ENCODE results near the gene NTSR1.

DNA sequence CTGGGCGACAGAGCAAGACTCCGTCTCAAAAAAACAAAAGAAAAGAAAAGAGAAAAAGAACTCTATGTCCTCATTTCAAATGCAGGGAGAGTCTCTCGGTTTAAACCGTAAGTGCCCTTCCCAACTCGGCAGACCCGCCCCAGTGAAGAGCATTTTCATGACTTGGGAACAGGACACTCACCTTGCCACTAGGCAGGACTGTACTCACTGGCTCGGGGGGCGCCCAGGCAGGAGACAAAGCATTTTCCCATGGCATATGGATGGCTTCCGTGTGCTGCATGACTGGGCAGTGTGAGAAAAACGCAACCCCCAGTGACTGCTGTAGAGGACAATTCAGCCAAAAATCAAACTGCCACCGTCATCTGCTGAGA is 64.0 kb downstream of the NTSR1 start:
- TF ChIP-seq EZH2 (IDR thresholded peaks at IDR 0.05; ENCODE audit: borderline replicate concordance, insufficient read depth, low read length, poor library complexity, severe bottlenecking) (no peak), CTCF (IDR thresholded peaks at IDR 0.05; ENCODE audit: poor library complexity, severe bottlenecking) (no peak), TAF1 (IDR thresholded peaks at IDR 0.05; ENCODE audit: low read depth) (no peak), MXI1 (conservative IDR thresholded peaks at IDR 0.05; ENCODE audit: poor library complexity, severe bottlenecking) (no peak), RAD21 (conservative IDR thresholded peaks at IDR 0.05) (no peak)

Measured in neural cell (in vitro differentiated cells).